ENCODE data around the gene PPP1R9A.

DNA sequence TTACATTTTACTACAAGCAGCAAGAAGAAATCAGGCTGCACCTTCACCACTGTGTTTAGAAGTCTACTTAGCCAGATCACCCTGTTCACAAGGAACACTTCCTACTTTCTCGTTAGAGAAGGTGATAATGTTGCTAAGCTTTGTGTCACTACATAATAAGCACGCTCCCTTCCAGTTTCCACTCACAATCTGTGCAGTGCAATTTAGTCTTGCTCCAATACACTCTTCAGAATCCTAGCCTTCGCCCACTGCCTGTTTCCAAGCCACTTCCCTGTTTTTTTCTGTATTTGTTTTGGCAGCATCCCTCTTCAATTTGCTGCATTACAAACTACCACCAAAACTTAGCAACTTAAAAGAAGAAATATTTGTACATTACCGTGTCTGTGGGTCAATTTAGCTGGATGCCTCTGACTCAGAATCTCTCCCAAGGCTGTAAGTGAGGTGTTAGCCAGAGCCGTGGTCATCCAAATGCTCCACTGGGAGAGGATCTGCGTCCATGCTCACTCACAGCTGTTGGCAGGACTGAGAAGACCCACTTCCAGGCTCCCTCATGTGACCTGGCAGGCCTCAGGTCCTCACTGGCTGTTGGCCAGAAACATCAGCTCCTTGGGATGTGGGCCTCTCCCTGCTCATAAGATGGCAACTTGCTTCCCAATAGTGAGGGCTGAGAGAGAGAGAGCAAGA lies 306.6 kb downstream of the PPP1R9A start:
- TF ChIP-seq, protein P1, sequence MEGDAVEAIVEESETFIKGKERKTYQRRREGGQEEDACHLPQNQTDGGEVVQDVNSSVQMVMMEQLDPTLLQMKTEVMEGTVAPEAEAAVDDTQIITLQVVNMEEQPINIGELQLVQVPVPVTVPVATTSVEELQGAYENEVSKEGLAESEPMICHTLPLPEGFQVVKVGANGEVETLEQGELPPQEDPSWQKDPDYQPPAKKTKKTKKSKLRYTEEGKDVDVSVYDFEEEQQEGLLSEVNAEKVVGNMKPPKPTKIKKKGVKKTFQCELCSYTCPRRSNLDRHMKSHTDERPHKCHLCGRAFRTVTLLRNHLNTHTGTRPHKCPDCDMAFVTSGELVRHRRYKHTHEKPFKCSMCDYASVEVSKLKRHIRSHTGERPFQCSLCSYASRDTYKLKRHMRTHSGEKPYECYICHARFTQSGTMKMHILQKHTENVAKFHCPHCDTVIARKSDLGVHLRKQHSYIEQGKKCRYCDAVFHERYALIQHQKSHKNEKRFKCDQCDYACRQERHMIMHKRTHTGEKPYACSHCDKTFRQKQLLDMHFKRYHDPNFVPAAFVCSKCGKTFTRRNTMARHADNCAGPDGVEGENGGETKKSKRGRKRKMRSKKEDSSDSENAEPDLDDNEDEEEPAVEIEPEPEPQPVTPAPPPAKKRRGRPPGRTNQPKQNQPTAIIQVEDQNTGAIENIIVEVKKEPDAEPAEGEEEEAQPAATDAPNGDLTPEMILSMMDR (IDR thresholded peaks at IDR 0.05) = no peak
- no peak for TF ChIP-seq EP300 (IDR thresholded peaks at IDR 0.05)
- no peak for TF ChIP-seq POLR2A (IDR thresholded peaks at IDR 0.05)
- no peak for TF ChIP-seq POLR2AphosphoS5 (IDR thresholded peaks at IDR 0.05)

Measured in gastroesophageal sphincter (tissue), 3 donors.